SU-DHL-6 (cell line): ENCODE results near the gene GLYATL2.

Experiments
- H2AFZ ChIP-seq: fragments of 200-600 bp; sonication (generic); 2 replicates; pipeline ENCODE4 v1.6.1; 2014; ENCODE audit warnings: low read depth, mild to moderate bottlenecking, moderate library complexity, mixed read lengths, antibody characterized with exemption, low read length; ENCODE audit not compliant: severe bottlenecking
- H3F3A ChIP-seq: fragments of 200-600 bp; shearing (Covaris generic); 2 replicates; pipeline ENCODE4 v1.6.0; 2016; ENCODE audit warnings: antibody characterized with exemption, mild to moderate bottlenecking; ENCODE audit not compliant: insufficient read depth
- H3K27ac ChIP-seq: fragments of 200-600 bp; sonication (generic); 2 replicates; pipeline ENCODE4 v1.5.1; 2016; ENCODE audit warnings: low read depth, mild to moderate bottlenecking, low read length, moderate library complexity, mixed read lengths
- H3K27me3 ChIP-seq: fragments of 200-600 bp; sonication (generic), shearing (Covaris generic); 2 replicates; pipeline ENCODE4 v1.6.0; 2014; ENCODE audit warnings: mild to moderate bottlenecking, low read length
- H3K36me3 ChIP-seq: fragments of 200-600 bp; sonication (generic); 2 replicates; pipeline ENCODE4 v1.6.1; 2014; ENCODE audit warnings: mild to moderate bottlenecking, low read length, mixed read lengths
- H3K4me2 ChIP-seq: fragments of 300-600, 200-600 bp; shearing (Covaris generic), sonication (generic); 2 replicates; pipeline ENCODE4 v1.6.0; 2014; ENCODE audit warnings: low read length, low read depth, mild to moderate bottlenecking; ENCODE audit not compliant: poor library complexity, severe bottlenecking
- H3K4me3 ChIP-seq: fragments of 200-600 bp; sonication (generic); 2 replicates; pipeline ENCODE4 v1.5.1; 2014; ENCODE audit warnings: antibody characterized with exemption, low read length, mild to moderate bottlenecking, mixed read lengths; ENCODE audit not compliant: insufficient read depth, poor library complexity, severe bottlenecking
- H3K79me2 ChIP-seq: fragments of 200-600 bp; sonication (generic); 2 replicates; pipeline ENCODE4 v1.6.1; 2014; ENCODE audit warnings: mild to moderate bottlenecking, low read length, moderate library complexity; ENCODE audit not compliant: insufficient read depth
- H3K9ac ChIP-seq: fragments of 200-600 bp; sonication (generic); 2 replicates; pipeline ENCODE4 v1.7.0; 2014; ENCODE audit warnings: mild to moderate bottlenecking, low read length
- H3K9me2 ChIP-seq: fragments of 200-600 bp; sonication (generic); replicated peaks from 2 replicates; pipeline ENCODE4 v1.6.1; 2014; ENCODE audit warnings: low read length; ENCODE audit not compliant: insufficient read depth
- H3K9me3 ChIP-seq: fragments of 200-600 bp; sonication (generic); 2 replicates; pipeline ENCODE4 v1.6.1; 2014; ENCODE audit warnings: low read length, mixed read lengths; ENCODE audit not compliant: insufficient read depth
- H4K20me1 ChIP-seq: fragments of 200-600 bp; sonication (generic); 2 replicates; pipeline ENCODE4 v1.6.1; 2014; ENCODE audit warnings: low read depth, mild to moderate bottlenecking, antibody characterized with exemption, low read length, moderate library complexity, mixed read lengths
- CTCF ChIP-seq: fragments of 200-600 bp; sonication (generic); IDR thresholded peaks from one replicate; pipeline ENCODE4 v1.5.1; 2017; ENCODE audit warnings: antibody characterized with exemption, mild to moderate bottlenecking, low read length, moderate library complexity; ENCODE audit not compliant: insufficient read depth, poor library complexity, severe bottlenecking
- EZH2phosphoT487 ChIP-seq: fragments of 200-600 bp; sonication (generic), shearing (Covaris generic); conservative IDR thresholded peaks from 2 replicates; pipeline ENCODE4 v1.6.1; 2018; ENCODE audit warnings: mild to moderate bottlenecking, antibody characterized with exemption, low read length, moderate library complexity, mixed read lengths

The GLYATL2 gene

GRCh38 chr11:58829786-58830185 lies 14.7 kb downstream of the GLYATL2 start:
- H3K27me3 ChIP-seq, result no peaks in the 10 kb centered on the region
- TF ChIP-seq EZH2phosphoT487 (no peak), CTCF (no peak)
- no peaks in the 10 kb centered on the region for H4K20me1 ChIP-seq
- no peak overlapping the region for H3K9ac ChIP-seq
- no peak overlapping the region for H2AFZ ChIP-seq
- no peaks in the 10 kb centered on the region for H3F3A ChIP-seq
- H3K4me2 ChIP-seq, result no peak overlapping the region
- H3K9me3 ChIP-seq, result no peaks in the 10 kb centered on the region
- H3K79me2 ChIP-seq, result no peaks in the 10 kb centered on the region
- H3K36me3 ChIP-seq, result no peaks in the 10 kb centered on the region
- H3K9me2 ChIP-seq, result no peaks in the 10 kb centered on the region
- H3K4me3 ChIP-seq, result no peak overlapping the region
- H3K27ac ChIP-seq, result no peak overlapping the region

GRCh38 chr11:58813693-58814092 lies 30.8 kb downstream of the GLYATL2 start:
- TF ChIP-seq EZH2phosphoT487, result no peak
- no peak overlapping the region for H3K4me2 ChIP-seq
- no peaks in the 10 kb centered on the region for H3K27me3 ChIP-seq
- no peak overlapping the region for H2AFZ ChIP-seq
- H3K4me3 ChIP-seq, result no peak overlapping the region
- H3F3A ChIP-seq, result no peaks in the 10 kb centered on the region
- no peaks in the 10 kb centered on the region for H4K20me1 ChIP-seq
- H3K27ac ChIP-seq, result no peak overlapping the region
- peaks cover 3% of the 10 kb centered on the region; the same call in 1 of the 2 replicates for H3K9me3 ChIP-seq
- H3K36me3 ChIP-seq, result no peaks in the 10 kb centered on the region
- H3K9me2 ChIP-seq, result no peaks in the 10 kb centered on the region
- H3K9ac ChIP-seq, result no peak overlapping the region
- H3K79me2 ChIP-seq, result no peaks in the 10 kb centered on the region

DNA sequence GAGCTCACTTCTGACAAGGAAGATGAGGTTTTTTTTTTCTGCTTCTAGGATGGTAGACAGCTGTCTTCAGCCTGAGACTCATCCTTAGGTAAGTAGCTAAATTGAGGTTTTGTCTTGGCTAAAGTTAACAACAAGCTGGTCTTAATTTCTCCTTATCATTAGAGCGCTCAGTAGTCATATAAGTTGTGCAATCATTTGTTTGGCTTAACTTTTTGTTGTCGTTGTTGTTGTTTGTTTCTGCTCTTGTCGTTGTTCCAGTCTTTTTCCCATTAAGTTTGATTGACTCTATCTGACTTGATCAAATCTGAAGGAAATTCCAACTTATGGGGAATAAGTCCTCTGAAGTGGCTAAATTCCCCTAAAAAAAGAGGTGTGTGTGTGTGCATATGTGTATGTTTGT lies 33.0 kb downstream of the GLYATL2 start:
- Histone ChIP-seq H3K9ac (no peak overlapping the region), H4K20me1 (no peaks in the 10 kb centered on the region), H3K9me3 (peaks cover 3% of the 10 kb centered on the region; the same call in 1 of the 2 replicates), H2AFZ (no peak overlapping the region), H3K4me3 (no peak overlapping the region), H3K36me3 (no peaks in the 10 kb centered on the region), H3F3A (no peaks in the 10 kb centered on the region), H3K27me3 (no peaks in the 10 kb centered on the region), H3K27ac (no peak overlapping the region), H3K4me2 (no peak overlapping the region), H3K79me2 (no peaks in the 10 kb centered on the region), H3K9me2 (no peaks in the 10 kb centered on the region)
- TF ChIP-seq CTCF (no peak), EZH2phosphoT487 (no peak)

- Histone ChIP-seq H2AFZ (no peak overlapping the region), H3K9me2 (no peaks in the 10 kb centered on the region), H3K9me3 (peaks cover 3% of the 10 kb centered on the region; the same call in 1 of the 2 replicates), H3K36me3 (no peaks in the 10 kb centered on the region), H3K4me3 (no peak overlapping the region), H4K20me1 (no peaks in the 10 kb centered on the region), H3K4me2 (no peak overlapping the region), H3K9ac (no peak overlapping the region), H3K79me2 (no peaks in the 10 kb centered on the region), H3K27ac (no peak overlapping the region), H3F3A (no peaks in the 10 kb centered on the region), H3K27me3 (no peaks in the 10 kb centered on the region)
- TF ChIP-seq CTCF (no peak), EZH2phosphoT487 (no peak)
Observed at GRCh38 chr11:58807343-58807742, 37.2 kb downstream of the GLYATL2 start.
